ENCODE measurements around the gene PRPF31. TPM values are rescaled to one million over a fixed set of nuclear protein-coding genes. Genes with fewer than 3 reads are reported as not detected.

PRPF31 gene
- total RNA-seq, 2 experiments from 2014 or later: 47.8 to 53.0 TPM

- peaks cover 3% of the 10 kb centered on the region; the same call in 1 of the 2 replicates for H3K36me3 ChIP-seq (ENCODE audit: insufficient read depth, low read length)
- peak overlapping the region; percentile 70; the same call in 1 of the 2 replicates for H3K4me2 ChIP-seq (ENCODE audit: low read length)
- no peaks in the 10 kb centered on the region for H3K9me2 ChIP-seq (ENCODE audit: insufficient read depth, low read length)
- DNase-seq (ENCODE audit: low spot score): no peak
- peaks cover 6% of the 10 kb centered on the region; the same call in 1 of the 2 replicates for H3K79me2 ChIP-seq (ENCODE audit: insufficient read depth, low read depth, low read length)
- TF ChIP-seq EZH2phosphoT487 (IDR thresholded peaks at IDR 0.05; ENCODE audit: borderline replicate concordance, low read depth, low read length) (no peak), CTCF (conservative IDR thresholded peaks at IDR 0.05; ENCODE audit: low read length) (no peak)
- no peaks in the 10 kb centered on the region for H4K20me1 ChIP-seq (ENCODE audit: insufficient read depth, low read length)
- CTCF ChIA-PET (ENCODE audit: unreplicated experiment): no interaction called here
- intact Hi-C loops (cut with micrococcal nuclease; ENCODE audit: unreplicated experiment): no loop called here
- no peak overlapping the region for H2AFZ ChIP-seq (ENCODE audit: low read length)
- H3K27ac ChIP-seq (ENCODE audit: low read depth, low read length, poor library complexity, severe bottlenecking): no peak overlapping the region
- H3K4me3 ChIP-seq (ENCODE audit: low read depth, low read length, poor library complexity, severe bottlenecking): no peak overlapping the region
- peaks cover 24% of the 10 kb centered on the region for H3K4me1 ChIP-seq (ENCODE audit: insufficient read depth, low read length, poor library complexity, severe bottlenecking)
- POLR2A ChIA-PET: no interaction called here
- H3K9me3 ChIP-seq (ENCODE audit: low read length): no peaks in the 10 kb centered on the region
- no TSS peak for BruUV-seq (replicated peaks)
These were observed 47.3 kb downstream of the PRPF31 start for GRCh38 chr19:54162884-54163283.

- no peak for DNase-seq (ENCODE audit: low spot score)
These were observed 49.0 kb downstream of the PRPF31 start for GRCh38 chr19:54164369-54165068.

More at GRCh38 chr19:54164369-54165068, 49.0 kb downstream of the PRPF31 start:
- Histone ChIP-seq H3K79me2 (ENCODE audit: insufficient read depth, low read depth, low read length) (no peaks in the 10 kb centered on the region), H3K27ac (ENCODE audit: low read depth, low read length, poor library complexity, severe bottlenecking) (no peak overlapping the region), H3K36me3 (ENCODE audit: insufficient read depth, low read length) (no peaks in the 10 kb centered on the region), H3K9me2 (ENCODE audit: insufficient read depth, low read length) (no peaks in the 10 kb centered on the region), H3K4me1 (ENCODE audit: insufficient read depth, low read length, poor library complexity, severe bottlenecking) (peaks cover 18% of the 10 kb centered on the region), H3K4me2 (ENCODE audit: low read length) (no peak overlapping the region), H3K4me3 (ENCODE audit: low read depth, low read length, poor library complexity, severe bottlenecking) (no peak overlapping the region), H3K9me3 (ENCODE audit: low read length) (no peaks in the 10 kb centered on the region), H4K20me1 (ENCODE audit: insufficient read depth, low read length) (no peaks in the 10 kb centered on the region), H2AFZ (ENCODE audit: low read length) (no peak overlapping the region)
- BruUV-seq (replicated peaks): no TSS peak
- intact Hi-C loops (cut with micrococcal nuclease; ENCODE audit: unreplicated experiment): no loop called here
- CTCF ChIA-PET (ENCODE audit: unreplicated experiment): no interaction called here
- TF ChIP-seq EZH2phosphoT487 (IDR thresholded peaks at IDR 0.05; ENCODE audit: borderline replicate concordance, low read depth, low read length) (no peak), CTCF (conservative IDR thresholded peaks at IDR 0.05; ENCODE audit: low read length) (no peak)
- POLR2A ChIA-PET: no interaction called here
